ENCODE data around the gene MPPED2. TPM values are rescaled to one million over a fixed set of nuclear protein-coding genes. Genes with fewer than 3 reads are reported as not detected.

MPPED2 gene
- total RNA-seq, 1 experiment from 2014 or later: 4.7 TPM

GRCh38 chr11:30433831-30434230, 152.3 kb downstream of the MPPED2 start:
- Histone ChIP-seq H4K20me1 (ENCODE audit: control insufficient read depth, insufficient read depth, insufficient read length) (no peaks in the 10 kb centered on the region), H3K23ac (ENCODE audit: insufficient read length, low read depth, low read length) (no peak overlapping the region), H3K79me2 (ENCODE audit: insufficient read depth, low read length) (no peaks in the 10 kb centered on the region), H3K27me3 (ENCODE audit: insufficient read depth, low read length) (no peaks in the 10 kb centered on the region), H2BK5ac (ENCODE audit: insufficient read length, low read length) (no peak overlapping the region), H2BK120ac (ENCODE audit: low read depth, low read length, poor library complexity, severe bottlenecking) (no peak overlapping the region), H3K18ac (ENCODE audit: insufficient read length, low read depth, low read length) (no peak overlapping the region), H2BK20ac (ENCODE audit: low read depth, low read length, poor library complexity, severe bottlenecking) (no peak overlapping the region), H3K79me1 (ENCODE audit: insufficient read depth, low read depth, low read length, poor library complexity, severe bottlenecking) (no peaks in the 10 kb centered on the region), H3K56ac (ENCODE audit: insufficient read length, low read depth, low read length) (no peak overlapping the region), H2BK15ac (ENCODE audit: low read depth, low read length) (no peak overlapping the region), H3T11ph (ENCODE audit: low read length) (no peak overlapping the region), H3K14ac (ENCODE audit: insufficient read depth, low read length) (no peak overlapping the region), H2AFZ (ENCODE audit: low read length) (no peak overlapping the region), H3K23me2 (ENCODE audit: insufficient read length, low read depth, low read length, poor library complexity, severe bottlenecking) (no peaks in the 10 kb centered on the region), H4K5ac (ENCODE audit: insufficient read length, low read depth, low read length) (no peak overlapping the region), H2BK12ac (ENCODE audit: insufficient read length, low read depth, low read length) (no peak overlapping the region), H3K4ac (ENCODE audit: low read depth, low read length) (no peak overlapping the region), H3K27ac (ENCODE audit: insufficient read length, low read depth, low read length) (no peak overlapping the region), H3K4me1 (ENCODE audit: insufficient read depth, low read length) (no peaks in the 10 kb centered on the region; the same call in 1 of the 2 replicates), H4K91ac (ENCODE audit: insufficient read length, low read depth, low read length) (no peak overlapping the region), H2AK5ac (ENCODE audit: insufficient read length, low read length) (no peak overlapping the region), H3K9me3 (ENCODE audit: control insufficient read depth, low read depth, low read length) (no peaks in the 10 kb centered on the region), H3K4me2 (ENCODE audit: insufficient read depth, insufficient read length, low read length) (no peak overlapping the region), H3K9ac (ENCODE audit: extremely low read depth, insufficient read length, low read length) (no peak overlapping the region), H4K8ac (replicated peaks; ENCODE audit: insufficient read length, low read depth, low read length) (no peak overlapping the region)
- Mint-ChIP-seq H3K27ac (no peak overlapping the region), H3K36me3 (ENCODE audit: insufficient read depth in 1 of 3, low read depth in 3 of 3) (no peaks in the 10 kb centered on the region; a peak in 1 of 7 replicates), H3K9me3 (no peaks in the 10 kb centered on the region), H3K4me3 (no peak overlapping the region), H3K4me1 (peaks cover 0 to 4% of the 10 kb centered on the region in 2 experiments; a peak in 2 of 4 replicates), H3K27me3 (ENCODE audit: low read depth) (no peaks in the 10 kb centered on the region; the same call in 1 of the 2 replicates)
- no peak for DNase-seq
- no peak for TF ChIP-seq CTCF (conservative IDR thresholded peaks at IDR 0.05)
- no CpG with 5 or more reads among the region's 1 CpG for WGBS (ENCODE audit: extremely low coverage, insufficient read length, low lambda C conversion rate)

All from H9 (cell line).